Endothelial cell of umbilical vein (primary cell): ENCODE measurements around the gene PPIA. TPM values are rescaled to one million over a fixed set of nuclear protein-coding genes. Genes with fewer than 3 reads are reported as not detected.

Source experiments
- BruUV-seq: library from RNA; stranded (reverse); fragments of 400-500 nt; replicated peaks from 2 replicates; lab custom pipeline; 2021; lab: Mats Ljungman, UMichigan
- CTCF ChIA-PET: fragments of 300-600, 350-600 bp; sonication (Branson Sonifier 250); formaldehyde crosslinking; loops from one replicate; lab custom pipeline; 2021; ENCODE audit warnings: antibody characterized with exemption, inconsistent platforms; lab: Charles Lee
- POLR2A ChIA-PET: fragments of 300-600, 350-600 bp; sonication (Branson Sonifier 250); formaldehyde crosslinking; loops from one replicate; lab custom pipeline; 2021; ENCODE audit warnings: antibody characterized with exemption, inconsistent platforms; lab: Charles Lee
- DNase-seq: peaks from one replicate; pipeline ENCODE4 v3.0.0-alpha.2; 2011; ENCODE audit warnings: low read depth, low spot score
- FAIRE-seq: peaks from 2 replicates; lab custom pipeline; 2011; peaks lifted over from hg19 to GRCh38; lab: Jason Lieb, UNC
- H2AFZ ChIP-seq: 2 replicates; pipeline ENCODE4 v1.6.0; 2012; ENCODE audit warnings: low read depth, low read length, control low read depth, inconsistent platforms
- H3K27ac ChIP-seq: 2 replicates; pipeline ENCODE4 v1.5.1; 2011; ENCODE audit warnings: low read depth, mild to moderate bottlenecking, control low read depth, low read length, moderate library complexity; ENCODE audit not compliant: insufficient read depth
- H3K27me3 ChIP-seq, 2 experiments: 2 replicates each; pipeline versions ENCODE4 v1.6.0 to v1.6.1; 2011; ENCODE audit warnings: low read length in 2 of 2, mixed read lengths in 1 of 2; ENCODE audit not compliant: control insufficient read depth in 2 of 2, insufficient read depth in 2 of 2
- H3K36me3 ChIP-seq, 2 experiments: 2 replicates in 1 of 2; 3 replicates in 1 of 2; pipeline ENCODE4 v1.5.1; 2011; ENCODE audit warnings: low read length in 2 of 2, mild to moderate bottlenecking in 1 of 2, moderate library complexity in 1 of 2; ENCODE audit not compliant: control insufficient read depth in 2 of 2, insufficient read depth in 2 of 2; ENCODE audit errors: extremely low read depth in 1 of 2
- H3K4me1 ChIP-seq: 3 replicates; pipeline ENCODE4 v1.5.1; 2011; ENCODE audit warnings: mild to moderate bottlenecking, low read length; ENCODE audit not compliant: control insufficient read depth, insufficient read depth; ENCODE audit errors: extremely low read depth
- H3K4me2 ChIP-seq: 2 replicates; pipeline ENCODE4 v1.6.1; 2011; ENCODE audit warnings: low read length, control low read depth, mixed read lengths; ENCODE audit not compliant: insufficient read depth
- H3K4me3 ChIP-seq, 3 experiments: fragments of 200-600 bp in 1 of 3; sonication (generic), shearing (Covaris generic) in 1 of 3; replicated peaks in 1 of 3; 2 replicates each; pipeline ENCODE4 v1.5.1; 2011 to 2016; ENCODE audit warnings: control low read depth in 3 of 3, low read length in 3 of 3, mild to moderate bottlenecking in 2 of 3, inconsistent platforms in 1 of 3, low read depth in 1 of 3, moderate library complexity in 1 of 3; ENCODE audit not compliant: insufficient read depth in 1 of 3
- H3K79me2 ChIP-seq: 2 replicates; pipeline ENCODE4 v1.6.0; 2012; ENCODE audit warnings: low read length, inconsistent platforms; ENCODE audit not compliant: control insufficient read depth, insufficient read depth
- H3K9ac ChIP-seq: replicated peaks from 2 replicates; pipeline ENCODE3; 2011; ENCODE audit warnings: low read length, control low read depth; ENCODE audit not compliant: insufficient read depth; ENCODE audit errors: extremely low read depth
- H3K9me1 ChIP-seq: replicated peaks from 3 replicates; pipeline ENCODE4 v1.6.0; 2011; ENCODE audit warnings: mild to moderate bottlenecking, low read length; ENCODE audit not compliant: control insufficient read depth, insufficient read depth; ENCODE audit errors: extremely low read depth
- H3K9me3 ChIP-seq: replicated peaks from 2 replicates; pipeline ENCODE4 v1.5.1; 2012; ENCODE audit warnings: low read length, inconsistent platforms; ENCODE audit not compliant: control insufficient read depth, insufficient read depth
- H4K20me1 ChIP-seq: replicated peaks from 2 replicates; pipeline ENCODE3; 2011; ENCODE audit warnings: mild to moderate bottlenecking, low read length; ENCODE audit not compliant: control insufficient read depth, insufficient read depth; ENCODE audit errors: extremely low read depth
- CTCF ChIP-seq, 2 donors: IDR thresholded peaks; 1 replicate in 1 of 2; 2 replicates in 1 of 2; pipeline ENCODE4 v1.5.1; 2011; ENCODE audit warnings: low read length in 2 of 2, mild to moderate bottlenecking in 2 of 2, moderate library complexity in 2 of 2, control low read depth in 1 of 2, inconsistent platforms in 1 of 2, low read depth in 1 of 2; ENCODE audit not compliant: insufficient read depth in 1 of 2; ENCODE audit errors: extremely low read depth in 1 of 2
- EZH2 ChIP-seq: IDR thresholded peaks from 2 replicates; pipeline ENCODE4 v1.6.1; 2012; ENCODE audit warnings: borderline replicate concordance, low read depth, mild to moderate bottlenecking, moderate library complexity, low read length, inconsistent platforms; ENCODE audit not compliant: severe bottlenecking
- FOS ChIP-seq: IDR thresholded peaks from 2 replicates; pipeline ENCODE4 v1.6.1; 2011; ENCODE audit warnings: mild to moderate bottlenecking, low read length, moderate library complexity, borderline replicate concordance; ENCODE audit not compliant: insufficient read depth
- GATA2 ChIP-seq: IDR thresholded peaks from 2 replicates; pipeline ENCODE4 v1.7.0; 2011; ENCODE audit warnings: low read depth, mild to moderate bottlenecking, moderate library complexity, mixed read lengths, low read length; ENCODE audit not compliant: insufficient read length, insufficient read depth
- POLR2A ChIP-seq: IDR thresholded peaks from 2 replicates; pipeline ENCODE4 v1.6.1; 2012; ENCODE audit warnings: low read depth, mild to moderate bottlenecking, control low read depth, low read length
- POLR2AphosphoS5 ChIP-seq: IDR thresholded peaks from 2 replicates; pipeline ENCODE4 v1.6.1; 2012; ENCODE audit warnings: low read depth, mild to moderate bottlenecking, control low read depth, low read length, moderate library complexity; ENCODE audit not compliant: insufficient read depth
- dilution Hi-C: fragments of 300-500 bp; cut with MboI; formaldehyde crosslinking; loops from one replicate; pipeline ENCODE4 v1.15.0; 2019; ENCODE audit warnings: low sequenced_read_pairs; ENCODE audit not compliant: extremely low pct_ligation_motif_present
- intact Hi-C: fragments of 100-400 bp; cut with micrococcal nuclease; formaldehyde crosslinking; loops from one replicate; pipeline ENCODE4 v1.10.0; 2022
- polyA plus RNA-seq, 4 experiments: library from polyadenylated mRNA; depleted of rRNA in 3 of 4; stranded (reverse) in 3 of 4; unstranded in 1 of 4; fragments of >200 nt; gene quantifications; 2 replicates each; pipeline versions ENCODE4 v1.2.1 to v1.2.3, GENCODE V29; 2011 to 2012; ENCODE audit warnings: missing spikeins in 1 of 4
- total RNA-seq: library from RNA; stranded (reverse); gene quantifications from 2 replicates; pipeline ENCODE4 v1.2.3, GENCODE V29; 2021
- TF ChIP-seq, protein P1 (sequence below): IDR thresholded peaks from 2 replicates; pipeline ENCODE4 v1.6.1; 2011; ENCODE audit not compliant: insufficient read depth, insufficient read length

Gene PPIA
- total and polyA plus RNA-seq, 2 donors (not counting 3 experiments of a cell fraction or from before 2014, with no cell fraction given), result 2,602 to 5,159 TPM

- H4K20me1 ChIP-seq, result no peaks in the 10 kb centered on the region
- no peaks in the 10 kb centered on the region for H3K27me3 ChIP-seq
- H3K9me1 ChIP-seq, result no peaks in the 10 kb centered on the region
- H3K4me1 ChIP-seq, result peaks cover 11% of the 10 kb centered on the region
- POLR2A ChIA-PET, result interaction anchor here (0.6 to 1.0 kb wide), 2 partner anchors 213 to 221 kb away, joined by 6 to 9 read pairs; partner anchors contain the start of gene OGDH
- no peak overlapping the region for H3K4me3 ChIP-seq
- no TSS peak for BruUV-seq
- CTCF ChIA-PET, result no interaction called here
- no peak overlapping the region for H3K9ac ChIP-seq
- TF ChIP-seq CTCF (IDR thresholded peaks at IDR 0.05; ENCODE audit: extremely low read depth in 1 of 2, insufficient read depth in 1 of 2, low read depth in 1 of 2, low read length in 2 of 2) (no peak), POLR2A (no peak), POLR2AphosphoS5 (no peak), EZH2 (no peak), FOS (no peak), GATA2 (no peak)
- TF ChIP-seq, protein P1, sequence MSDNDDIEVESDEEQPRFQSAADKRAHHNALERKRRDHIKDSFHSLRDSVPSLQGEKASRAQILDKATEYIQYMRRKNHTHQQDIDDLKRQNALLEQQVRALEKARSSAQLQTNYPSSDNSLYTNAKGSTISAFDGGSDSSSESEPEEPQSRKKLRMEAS, result no peak
- intact Hi-C loops, result no loop called here
- no peaks in the 10 kb centered on the region for H3K36me3 ChIP-seq
- no peaks in the 10 kb centered on the region for H3K79me2 ChIP-seq
- dilution Hi-C loops, result no loop called here
- no peak for DNase-seq
- FAIRE-seq, result no peak
- no peak overlapping the region for H3K4me2 ChIP-seq
- no peak overlapping the region for H2AFZ ChIP-seq
- H3K9me3 ChIP-seq, result no peaks in the 10 kb centered on the region
- H3K27ac ChIP-seq, result no peak overlapping the region
Observed at GRCh38 chr7:44819292-44819691, 22.8 kb downstream of the PPIA start.
